Measurements from ENCODE around the gene CLCN7. TPM values are rescaled to one million over a fixed set of nuclear protein-coding genes. Genes with fewer than 3 reads are reported as not detected.
A peak's percentile ranks its signal among the peaks of the same experiment; 100 is the strongest.

The CLCN7 gene
- total and polyA plus RNA-seq, 2 of the 8 experiments (the other 6 are each of a cell fraction or from before 2014, with no cell fraction given) = 38.6 to 81.5 TPM

GRCh38 chr16:1447965-1448364, 26.9 kb downstream of the CLCN7 start:
- WGBS, 2 experiments (ENCODE audit: extremely low coverage in 1 of 2, insufficient coverage in 1 of 2, insufficient read length in 1 of 2, insufficient replicate concordance in 2 of 2, low coverage in 1 of 2, low lambda C conversion rate in 2 of 2, missing lambda C conversion rate in 1 of 2) = 94% methylated on average over 11 of the region's 11 CpGs; no CpG with 5 or more reads in 1 of the 2 experiments
- Histone ChIP-seq H2BK120ac (replicated peaks; ENCODE audit: low read depth, low read length) (no peak overlapping the region), H3K18ac (ENCODE audit: extremely low read depth, low read length) (no peak overlapping the region), H3K79me2 (ENCODE audit: control insufficient read depth in 1 of 2, insufficient read depth in 2 of 2, low read length in 2 of 2) (no peaks in the 10 kb centered on the region), H3K14ac (ENCODE audit: insufficient read length) (no peak overlapping the region), H3K9ac (replicated peaks in 1 of 4; ENCODE audit: extremely low read depth in 1 of 4, low read depth in 3 of 4, low read length in 3 of 4) (no peak overlapping the region), H3K27ac (ENCODE audit: low read depth, low read length) (no peak overlapping the region), H4K20me1 (replicated peaks in 1 of 2; ENCODE audit: control insufficient read depth in 1 of 2, insufficient read depth in 2 of 2, low read length in 2 of 2) (peaks cover 2 to 13% of the 10 kb centered on the region in 2 experiments), H4K91ac (replicated peaks; ENCODE audit: insufficient read length, low read length) (no peak overlapping the region), H2BK20ac (ENCODE audit: low read length) (no peak overlapping the region), H3K4me3 (ENCODE audit: extremely low read depth in 1 of 4, insufficient read depth in 2 of 4, low read depth in 3 of 4, low read length in 4 of 4) (no peak overlapping the region), H3K4ac (replicated peaks; ENCODE audit: insufficient read length, low read depth, low read length) (no peak overlapping the region), H3K4me2 (ENCODE audit: insufficient read depth in 1 of 2, low read depth in 2 of 2, low read length in 2 of 2) (no peak overlapping the region), H2AFZ (ENCODE audit: low read length) (no peak overlapping the region), H4K5ac (ENCODE audit: insufficient read length, low read depth, low read length) (no peak overlapping the region), H3K36me3 (ENCODE audit: control insufficient read depth in 2 of 4, insufficient read depth in 4 of 4, low read length in 3 of 4) (peaks cover 0 to 25% (median 5%) of the 10 kb centered on the region in 4 experiments; a peak in 4 of 8 replicates), H3K23ac (ENCODE audit: insufficient read length) (no peak overlapping the region), H2AK5ac (ENCODE audit: low read depth, low read length) (no peak overlapping the region), H3K9me3 (ENCODE audit: insufficient read depth in 2 of 2, low read depth in 1 of 2, low read length in 1 of 2) (no peaks in the 10 kb centered on the region), H4K8ac (ENCODE audit: extremely low read depth, insufficient read depth, low read length) (peak overlapping the region; percentile 25; the same call in 1 of the 2 replicates), H3K56ac (replicated peaks; ENCODE audit: insufficient read length, low read depth, low read length) (no peak overlapping the region), H2BK12ac (ENCODE audit: low read depth, low read length) (no peak overlapping the region), H3K79me1 (ENCODE audit: low read depth, low read length) (no peaks in the 10 kb centered on the region), H2BK15ac (ENCODE audit: low read length) (no peak overlapping the region), H2BK5ac (ENCODE audit: low read depth, low read length) (no peak overlapping the region), H3K23me2 (ENCODE audit: low read depth, low read length) (no peaks in the 10 kb centered on the region), H3K4me1 (replicated peaks in 1 of 4; ENCODE audit: control insufficient read depth in 3 of 4, insufficient read depth in 4 of 4, low read length in 3 of 4) (no peaks in the 10 kb centered on the region), H3K27me3 (replicated peaks in 1 of 4; ENCODE audit: control insufficient read depth in 3 of 4, extremely low read depth in 1 of 4, insufficient read depth in 3 of 4, low read length in 3 of 4) (no peaks in the 10 kb centered on the region)
- TF ChIP-seq USF2 (IDR thresholded peaks at IDR 0.05; ENCODE audit: low read length) (no peak), RAD21 (IDR thresholded peaks at IDR 0.05 in 1 of 2, conservative IDR thresholded peaks at IDR 0.05 in 1 of 2; ENCODE audit: low read depth in 2 of 2, low read length in 2 of 2) (no peak), MAFK (IDR thresholded peaks at IDR 0.05; ENCODE audit: low read depth, low read length) (no peak), POLR2AphosphoS5 (IDR thresholded peaks at IDR 0.05; ENCODE audit: low read depth, low read length) (no peak), SP4 (IDR thresholded peaks at IDR 0.05; ENCODE audit: low read length) (no peak)
- TF ChIP-seq, protein P1, sequence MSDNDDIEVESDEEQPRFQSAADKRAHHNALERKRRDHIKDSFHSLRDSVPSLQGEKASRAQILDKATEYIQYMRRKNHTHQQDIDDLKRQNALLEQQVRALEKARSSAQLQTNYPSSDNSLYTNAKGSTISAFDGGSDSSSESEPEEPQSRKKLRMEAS (IDR thresholded peaks at IDR 0.05) = no peak
- CTCF ChIA-PET (ENCODE audit: partially characterized antibody) = interaction anchor here (0.8 to 1.4 kb wide), 2 partner anchors 12 to 16 kb away, joined by 3 read pairs; no protein-coding TSS in a partner anchor
- POLR2A ChIA-PET (ENCODE audit: partially characterized antibody) = interaction anchor here (0.6 kb wide), 1 partner anchor 59 kb away, joined by 4 read pairs; no protein-coding TSS in a partner anchor
- no peak for FAIRE-seq
- DNase-seq (ENCODE audit: low read depth in 1 of 2, low spot score in 2 of 2) = no peak
